HepG2 (cell line): ENCODE data around the gene DNMT3L. TPM values are rescaled to one million over a fixed set of nuclear protein-coding genes. Genes with fewer than 3 reads are reported as not detected.
A peak's percentile ranks its signal among the peaks of the same experiment; 100 is the strongest.

Experiments
- CENPBD1 ChIP-seq: sonication (generic); formaldehyde crosslinking; IDR thresholded peaks from 2 replicates; pipeline ENCODE4 v1.8.0; 2022; ENCODE audit warnings: missing genetic modification reagents, low read depth, mild to moderate bottlenecking, borderline replicate concordance
- DRAP1 ChIP-seq: IDR thresholded peaks from 2 replicates; pipeline ENCODE4 v1.6.1; 2016; ENCODE audit warnings: missing genetic modification reagents, missing compliant biosample characterization
- GABPB1 ChIP-seq: IDR thresholded peaks from 2 replicates; pipeline ENCODE4 v1.6.1; 2016; ENCODE audit warnings: mild to moderate bottlenecking, missing genetic modification reagents, moderate library complexity, missing compliant biosample characterization
- HMG20A ChIP-seq: IDR thresholded peaks from 2 replicates; pipeline ENCODE4 v1.6.1; 2016; ENCODE audit warnings: borderline replicate concordance
- KAT7 ChIP-seq: IDR thresholded peaks from 2 replicates; pipeline ENCODE4 v1.6.1; 2018; ENCODE audit warnings: borderline replicate concordance, missing compliant biosample characterization
- MED1 ChIP-seq: sonication (generic); formaldehyde crosslinking; IDR thresholded peaks from 2 replicates; pipeline ENCODE4 v1.4.0; 2020; ENCODE audit warnings: missing genetic modification reagents
- MTA1 ChIP-seq: sonication (generic); formaldehyde crosslinking; IDR thresholded peaks from 2 replicates; pipeline ENCODE4 v1.4.0; 2020; ENCODE audit warnings: missing genetic modification reagents, mild to moderate bottlenecking, borderline replicate concordance
- PCBP2 ChIP-seq: fragments of 200-400 bp; formaldehyde crosslinking; optimal IDR thresholded peaks from 2 replicates; pipeline ENCODE3; 2018; ENCODE audit warnings: low read length, low read depth; ENCODE audit not compliant: poor library complexity, severe bottlenecking
- SMARCC2 ChIP-seq: fragments of 450-650 bp; IDR thresholded peaks from 2 replicates; pipeline ENCODE4 v1.6.1; 2017; ENCODE audit warnings: antibody characterized with exemption, mild to moderate bottlenecking
- SRF ChIP-seq: IDR thresholded peaks from 2 replicates; pipeline ENCODE4 v1.6.1; 2011; ENCODE audit warnings: mild to moderate bottlenecking, low read depth, low read length, moderate library complexity
- TEAD3 ChIP-seq: optimal IDR thresholded peaks from 2 replicates; pipeline ENCODE3; 2016; ENCODE audit warnings: borderline replicate concordance
- TRIM22 ChIP-seq: fragments of 450-650 bp; IDR thresholded peaks from 2 replicates; pipeline ENCODE4 v1.6.1; 2017
- TSC22D2 ChIP-seq: sonication (generic); formaldehyde crosslinking; IDR thresholded peaks from 2 replicates; pipeline ENCODE4 v1.5.1; 2020; ENCODE audit warnings: missing genetic modification reagents, mild to moderate bottlenecking, borderline replicate concordance
- USF2 ChIP-seq, 2 experiments: sonication (generic) in 1 of 2; formaldehyde crosslinking in 1 of 2; IDR thresholded peaks; 2 replicates each; pipeline versions ENCODE4 v1.5.1 to v1.6.1; 2011 to 2020; ENCODE audit warnings: borderline replicate concordance in 1 of 2, low read depth in 1 of 2, low read length in 1 of 2, mild to moderate bottlenecking in 1 of 2, missing genetic modification reagents in 1 of 2, moderate library complexity in 1 of 2
- ZBTB39 ChIP-seq: sonication (generic); formaldehyde crosslinking; IDR thresholded peaks from 2 replicates; pipeline ENCODE4 v1.5.0; 2020; ENCODE audit warnings: missing genetic modification reagents
- ZNF160 ChIP-seq: sonication (generic); formaldehyde crosslinking; IDR thresholded peaks from 2 replicates; pipeline ENCODE4 v1.8.0; 2022; ENCODE audit warnings: mild to moderate bottlenecking, inconsistent platforms, missing genetic modification reagents
- ZNF18 ChIP-seq: sonication (generic); formaldehyde crosslinking; IDR thresholded peaks from 2 replicates; pipeline ENCODE4 v1.8.0; 2022; ENCODE audit warnings: mild to moderate bottlenecking, missing genetic modification reagents; ENCODE audit not compliant: insufficient replicate concordance
- ZNF598 ChIP-seq: sonication (generic); formaldehyde crosslinking; IDR thresholded peaks from 2 replicates; pipeline ENCODE4 v1.5.1; 2020; ENCODE audit warnings: mild to moderate bottlenecking, missing genetic modification reagents, borderline replicate concordance
- ZNF724P ChIP-seq: sonication (generic); formaldehyde crosslinking; IDR thresholded peaks from 2 replicates; pipeline ENCODE4 v1.8.0; 2022; ENCODE audit warnings: missing genetic modification reagents, borderline replicate concordance
- ZNF841 ChIP-seq: sonication (generic); formaldehyde crosslinking; IDR thresholded peaks from 2 replicates; pipeline ENCODE4 v1.8.1; 2023; ENCODE audit warnings: missing genetic modification reagents, borderline replicate concordance
- polyA plus RNA-seq, 8 experiments: library from polyadenylated mRNA; depleted of rRNA in 3 of 8; stranded (reverse) in 7 of 8; unstranded in 1 of 8; fragments of >200 nt; fragmentation: Illumina TruSeq in 4 of 8; extraction: Trizol in 4 of 8; gene quantifications; 2 replicates each; pipeline versions ENCODE4 v1.2.1 to v1.2.3, GENCODE V29; 2011 to 2016; ENCODE audit warnings: low read depth in 4 of 8, missing spikeins in 1 of 8, mixed read lengths in 1 of 8; ENCODE audit not compliant: insufficient read depth in 1 of 8
- total RNA-seq, 5 experiments: library from RNA; depleted of rRNA; stranded (reverse); fragments of >200 nt; fragmentation: Illumina TruSeq; extraction: Trizol; gene quantifications; 2 replicates each; pipeline ENCODE4 v1.2.3, GENCODE V29; 2016; ENCODE audit warnings: low read depth in 1 of 5

The DNMT3L gene
- total and polyA plus RNA-seq, 2 of the 13 experiments (the other 11 are each of a cell fraction or from before 2014, with no cell fraction given): 0.75 to 1.7 TPM

- TF ChIP-seq TEAD3 (CRISPR knock-in tag) (peak; percentile 29), TRIM22 (no peak), KAT7 (CRISPR knock-in tag) (no peak), ZNF724P (CRISPR knock-in tag) (no peak), MED1 (CRISPR knock-in tag) (peak; percentile 81), USF2 (IDR thresholded peaks at IDR 0.05; ENCODE audit: low read depth, low read length) (no peak), USF2 (CRISPR knock-in tag; IDR thresholded peaks at IDR 0.05; ENCODE audit: borderline replicate concordance) (no peak), MTA1 (CRISPR knock-in tag) (no peak), DRAP1 (CRISPR knock-in tag) (peak; percentile 76), ZNF160 (no peak), CENPBD1 (CRISPR knock-in tag) (no peak), SMARCC2 (no peak), GABPB1 (CRISPR knock-in tag) (0 out of 2 replicates have a peak, but pooled peaks have one; percentile 22), PCBP2 (no peak), HMG20A (CRISPR knock-in tag) (no peak), ZBTB39 (CRISPR knock-in tag) (no peak), ZNF18 (CRISPR knock-in tag) (no peak), SRF (no peak), ZNF841 (no peak), TSC22D2 (CRISPR knock-in tag) (no peak), ZNF598 (CRISPR knock-in tag) (no peak)
Measured at GRCh38 chr21:44303490-44303981, 41.8 kb upstream of the DNMT3L start (continued).
